ENCODE data around the gene PHACTR1. TPM values are rescaled to one million over a fixed set of nuclear protein-coding genes. Genes with fewer than 3 reads are reported as not detected.

Gene PHACTR1
- total RNA-seq, result 1 to 10 TPM in 2 of 6 experiments, under 1 TPM in 4; 0.20 to 3.5 (median 0.93) TPM
- long read RNA-seq, result 0 reads

GRCh38 chr6:12716298-12716916 is at the start of gene PHACTR1:
TSS of gene PHACTR1 (plus strand) at chr6:12716767.
- ATAC-seq (no peak), DNase-seq (no peak)
- intact Hi-C loops (cut with DNase I), result no loop called here
- Histone ChIP-seq H3K36me3 (no peaks in the 10 kb centered on the region), H3K4me3 (no peak within 1 kb of the TSS), H3K27me3 (peaks cover 0 to 6% of the 10 kb centered on the region in 2 donors), H3K9me3 (no peaks in the 10 kb centered on the region), H3K4me1 (no peaks in the 10 kb centered on the region), H3K27ac (no peak within 1 kb of the TSS)
- TF ChIP-seq CTCF (IDR thresholded peaks at IDR 0.05), result no peak
- no peak for TF ChIP-seq POLR2A (IDR thresholded peaks at IDR 0.05)
- 69% methylated on average over 10 of the region's 10 CpGs for whole genome bisulfite sequencing (ENCODE audit: insufficient coverage, low coverage, low lambda C conversion rate, missing lambda C conversion rate)

DNA sequence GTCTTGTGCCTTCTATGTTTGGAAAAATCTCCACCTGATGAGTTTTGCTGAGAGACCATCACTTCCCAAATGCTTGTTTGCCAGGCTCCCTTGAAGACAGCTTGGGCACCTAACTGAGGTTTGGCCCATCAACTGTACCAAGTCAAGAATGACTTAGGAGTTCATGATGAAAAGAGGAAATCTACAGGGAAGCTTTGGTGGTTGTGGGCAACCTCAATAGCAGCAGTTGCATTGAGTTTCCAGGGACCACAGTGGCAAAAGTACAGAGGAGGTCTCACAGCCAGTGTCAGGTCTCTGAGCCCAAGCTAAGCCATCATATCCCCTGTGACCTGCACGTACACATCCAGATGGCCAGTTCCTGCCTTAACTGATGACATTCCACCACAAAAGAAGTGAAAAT is 49.7 kb upstream of the PHACTR1 start:
- TF ChIP-seq POLR2A (IDR thresholded peaks at IDR 0.05) (no peak), CTCF (IDR thresholded peaks at IDR 0.05) (no peak)
- no CpG with 5 or more reads among the region's 1 CpG for WGBS (ENCODE audit: insufficient coverage, low coverage, low lambda C conversion rate, missing lambda C conversion rate)
- no peaks in the 10 kb centered on the region for H3K27me3 ChIP-seq
- DNase-seq (no peak), ATAC-seq (no peak)
- H3K27ac ChIP-seq, result no peak overlapping the region
- intact Hi-C loops (cut with DNase I), result no loop called here
- H3K9me3 ChIP-seq, result no peaks in the 10 kb centered on the region
- H3K4me3 ChIP-seq, result no peak overlapping the region
- no peaks in the 10 kb centered on the region for H3K36me3 ChIP-seq
- no peaks in the 10 kb centered on the region for H3K4me1 ChIP-seq

DNA sequence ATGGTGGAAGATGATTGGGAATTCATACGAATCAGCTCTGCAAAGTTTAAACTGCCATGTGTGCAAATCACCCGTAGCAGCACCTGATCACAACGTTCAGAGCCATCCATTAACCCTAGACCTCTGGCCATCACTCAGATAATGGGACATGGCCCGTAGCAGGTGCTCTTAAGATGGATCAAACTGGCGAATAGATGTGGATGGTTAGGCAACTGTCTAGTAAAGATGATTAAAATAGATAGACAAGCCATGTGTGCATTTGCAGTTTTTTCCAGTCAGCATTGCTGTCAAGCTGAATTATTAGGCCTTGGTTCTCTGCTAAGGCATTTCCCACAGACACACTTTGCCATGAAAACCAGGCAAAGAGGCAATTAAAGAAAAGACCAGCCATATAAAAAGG is 40.6 kb upstream of the PHACTR1 start:
- 54% methylated on average over 5 of the region's 5 CpGs for WGBS (ENCODE audit: insufficient coverage, low coverage, low lambda C conversion rate, missing lambda C conversion rate)

DNA sequence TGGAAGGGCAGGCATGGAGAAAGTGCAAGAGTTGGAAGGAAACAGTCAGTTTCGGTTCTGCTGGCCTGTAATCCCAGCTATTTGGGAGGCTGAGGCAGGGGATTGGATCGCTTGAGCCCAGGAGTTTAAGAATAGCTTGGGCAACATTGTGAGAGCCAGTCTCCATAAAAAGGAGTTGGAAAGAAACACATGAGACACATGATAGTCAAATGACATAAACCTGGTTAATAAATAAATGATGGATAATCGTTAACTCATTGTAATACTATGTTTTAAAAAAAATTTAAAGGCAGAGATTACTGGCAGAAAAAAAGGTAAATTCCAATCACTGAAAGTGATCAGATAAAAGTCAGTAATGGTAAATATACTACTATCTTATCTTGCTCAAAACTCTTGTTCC is 37.2 kb upstream of the PHACTR1 start:
- DNase-seq (no peak), ATAC-seq (no peak)
- Histone ChIP-seq H3K36me3 (no peaks in the 10 kb centered on the region), H3K9me3 (no peaks in the 10 kb centered on the region), H3K27me3 (no peaks in the 10 kb centered on the region), H3K4me1 (no peaks in the 10 kb centered on the region), H3K27ac (no peak overlapping the region), H3K4me3 (no peak overlapping the region)
- intact Hi-C loops (cut with DNase I), result no loop called here
- 54% methylated on average over 3 of the region's 3 CpGs for WGBS (ENCODE audit: insufficient coverage, low coverage, low lambda C conversion rate, missing lambda C conversion rate)
- TF ChIP-seq POLR2A (IDR thresholded peaks at IDR 0.05) (no peak), CTCF (IDR thresholded peaks at IDR 0.05) (no peak)

More for the DNA sequence above, 40.6 kb upstream of the PHACTR1 start:
- Histone ChIP-seq H3K36me3 (no peaks in the 10 kb centered on the region), H3K4me1 (no peaks in the 10 kb centered on the region), H3K9me3 (no peaks in the 10 kb centered on the region), H3K4me3 (no peak overlapping the region), H3K27me3 (no peaks in the 10 kb centered on the region), H3K27ac (no peak overlapping the region)
- ATAC-seq, result no peak
- DNase-seq, result no peak
- intact Hi-C loops (cut with DNase I), result no loop called here
- TF ChIP-seq CTCF (IDR thresholded peaks at IDR 0.05) (no peak), POLR2A (IDR thresholded peaks at IDR 0.05) (no peak)
